ENCODE measurements around the gene USP35.
A peak's percentile ranks its signal among the peaks of the same experiment; 100 is the strongest.
"Not testable (repeated sequence)": the region's sequence is repeated elsewhere in the genome, so short reads cannot be mapped to it uniquely, and the experiment has no call there.

USP35 gene

DNA sequence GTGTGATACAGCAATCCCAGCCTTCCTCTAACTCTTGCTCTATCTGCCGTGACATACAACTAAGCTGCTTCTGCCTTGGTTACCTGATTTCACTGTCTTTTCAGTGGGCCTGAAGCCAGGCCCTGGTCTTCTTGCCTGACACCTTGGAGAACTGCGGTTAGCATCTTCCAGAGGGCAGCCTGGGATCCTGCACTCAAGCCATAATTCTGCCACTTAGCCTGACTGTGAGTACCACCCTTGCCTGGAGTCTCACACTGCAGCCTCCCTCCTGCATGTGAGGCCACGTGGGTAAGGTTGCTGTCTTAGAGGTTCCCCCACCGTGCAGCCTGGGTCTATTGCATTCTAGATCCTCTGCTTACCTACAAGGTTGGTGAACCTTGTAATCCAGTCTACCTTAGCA lies 35.8 kb downstream of the USP35 start:
- Mint-ChIP-seq H3K9me3 (no peaks in the 10 kb centered on the region), H3K27ac (no peak overlapping the region), H3K27me3 (ENCODE audit: low read depth) (no peaks in the 10 kb centered on the region), H3K36me3 (ENCODE audit: low read depth) (peaks cover 56% of the 10 kb centered on the region), H3K4me1 (ENCODE audit: low read depth) (peaks cover 52% of the 10 kb centered on the region), H3K4me3 (no peak overlapping the region)

DNA sequence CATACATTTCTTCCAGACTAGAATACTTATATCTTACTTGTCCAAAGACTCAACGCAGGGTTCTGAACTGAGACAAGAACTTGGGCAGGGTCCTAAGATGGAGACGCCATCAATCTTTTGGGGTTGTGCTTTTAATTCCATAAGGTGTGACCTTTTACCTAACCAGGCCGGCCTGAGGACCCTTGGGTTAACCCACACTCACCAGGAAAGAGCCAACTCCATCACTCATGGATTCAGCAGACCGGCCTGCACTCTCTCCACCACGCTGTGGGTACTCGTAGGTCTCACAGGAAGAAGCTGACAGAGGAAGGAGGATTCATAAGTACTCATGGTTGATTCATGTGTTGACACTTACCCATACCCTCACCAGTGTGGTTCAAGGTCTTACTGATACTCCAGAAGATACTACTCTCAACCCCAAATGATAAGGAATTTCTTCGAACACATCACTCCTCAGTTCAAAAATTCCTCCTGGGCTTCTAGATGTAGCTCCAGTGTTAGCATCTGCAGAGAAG lies 36.2 kb downstream of the USP35 start:
- peak overlapping the region; percentile 58 for H3K27ac Mint-ChIP-seq
- H3K9me3 Mint-ChIP-seq, result no peaks in the 10 kb centered on the region
- H3K36me3 Mint-ChIP-seq (ENCODE audit: low read depth), result peaks cover 60% of the 10 kb centered on the region
- H3K4me3 Mint-ChIP-seq, result no peak overlapping the region
- H3K4me1 Mint-ChIP-seq (ENCODE audit: low read depth), result peaks cover 55% of the 10 kb centered on the region
- no peaks in the 10 kb centered on the region for H3K27me3 Mint-ChIP-seq (ENCODE audit: low read depth)

DNA sequence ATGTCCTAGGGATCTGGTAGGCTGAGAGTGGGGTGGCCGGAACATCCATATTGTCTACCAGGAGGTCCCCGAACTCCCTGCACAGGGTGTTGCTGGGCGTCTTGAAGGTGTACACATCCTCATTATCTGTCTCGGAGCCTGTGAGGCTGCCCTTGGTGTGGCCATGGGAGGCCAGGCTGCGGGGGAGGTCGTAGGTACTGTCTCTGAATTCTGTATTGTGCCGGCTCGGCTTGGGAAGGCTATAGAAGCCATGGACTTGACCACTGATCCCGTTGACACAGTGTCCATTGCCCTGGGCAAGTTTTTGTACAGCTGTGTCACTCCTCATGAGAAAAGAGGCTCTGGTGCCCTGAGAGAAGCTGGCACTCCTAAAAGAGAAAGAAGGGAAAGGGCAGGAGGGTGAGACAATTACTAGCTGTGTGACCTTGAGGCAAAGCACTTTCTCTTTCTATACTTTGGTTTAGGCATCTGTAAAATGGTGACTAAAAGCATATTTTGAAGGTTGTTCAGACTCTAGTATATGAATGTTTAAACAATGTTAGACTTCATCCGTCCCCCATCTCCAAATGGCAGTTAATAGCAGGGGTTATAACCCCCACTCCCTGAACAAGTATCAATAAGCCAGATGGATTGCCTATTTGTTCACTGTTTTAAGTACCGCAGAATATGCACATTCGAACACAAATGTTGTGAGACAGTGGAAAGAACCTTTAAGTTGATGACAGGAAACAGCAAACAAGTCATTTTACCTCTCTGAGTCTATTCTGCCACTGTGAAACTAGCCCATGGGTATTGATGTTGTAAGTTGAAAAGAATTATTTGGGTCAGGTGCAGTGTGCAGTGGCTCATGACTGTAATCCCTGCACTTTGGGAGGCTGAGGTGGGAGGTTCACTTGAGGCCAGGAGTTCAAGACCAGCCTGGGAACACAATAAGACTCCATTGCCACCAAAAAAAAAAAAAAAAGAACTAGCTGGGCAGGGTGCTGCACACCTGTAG lies 38.3 kb downstream of the USP35 start:
- Mint-ChIP-seq H3K4me1 (ENCODE audit: low read depth) (peaks cover 59% of the 10 kb centered on the region), H3K36me3 (ENCODE audit: low read depth) (peaks cover 63% of the 10 kb centered on the region), H3K27me3 (ENCODE audit: low read depth) (no peaks in the 10 kb centered on the region), H3K4me3 (peak overlapping the region; percentile 58), H3K27ac (peak overlapping the region; percentile 95), H3K9me3 (no peaks in the 10 kb centered on the region)

DNA sequence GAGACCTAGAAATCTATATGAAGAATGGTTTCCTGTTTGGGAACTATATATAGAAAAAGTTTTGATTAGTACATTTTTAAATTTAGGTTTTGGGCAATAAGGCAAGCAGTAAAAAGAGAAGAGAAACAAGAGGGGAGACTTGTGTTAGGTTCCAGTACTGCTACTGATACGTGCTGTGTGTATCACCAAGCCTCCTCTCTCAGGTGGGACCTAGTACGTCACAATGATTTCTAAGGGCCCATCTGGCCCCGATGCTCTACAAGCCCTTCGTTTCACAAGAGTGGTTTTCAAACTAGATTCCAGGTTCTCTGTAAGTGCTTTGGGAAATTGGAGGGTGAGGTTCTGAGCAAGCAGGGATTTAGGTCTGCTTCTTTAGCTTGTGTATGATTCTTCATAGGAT lies 39.2 kb downstream of the USP35 start:
- Mint-ChIP-seq H3K27ac (peak overlapping the region; percentile 95), H3K4me3 (no peak overlapping the region), H3K4me1 (ENCODE audit: low read depth) (peaks cover 59% of the 10 kb centered on the region), H3K27me3 (ENCODE audit: low read depth) (no peaks in the 10 kb centered on the region), H3K9me3 (no peaks in the 10 kb centered on the region), H3K36me3 (ENCODE audit: low read depth) (peaks cover 68% of the 10 kb centered on the region)

DNA sequence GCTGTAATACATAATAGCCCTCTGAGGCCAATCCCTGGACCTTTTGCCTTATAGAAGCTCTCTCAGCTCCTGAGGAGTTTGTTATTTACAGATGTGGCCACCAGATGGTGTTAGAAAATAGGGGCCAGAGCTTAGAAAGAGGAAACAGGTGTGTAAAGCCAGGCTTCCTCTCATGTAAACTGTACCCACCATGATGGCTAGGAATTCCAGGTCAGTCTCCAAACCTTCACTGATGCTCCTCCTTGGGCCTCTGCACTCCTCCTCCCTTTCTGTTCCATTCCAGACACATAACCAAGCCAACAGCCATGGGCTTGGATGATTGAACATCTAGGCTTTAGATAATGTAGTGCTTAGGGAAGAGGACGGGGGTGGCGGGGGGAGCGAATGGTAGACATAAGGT lies 39.7 kb downstream of the USP35 start:
- no peak overlapping the region for H3K4me3 Mint-ChIP-seq
- no peaks in the 10 kb centered on the region for H3K27me3 Mint-ChIP-seq (ENCODE audit: low read depth)
- peaks cover 56% of the 10 kb centered on the region for H3K4me1 Mint-ChIP-seq (ENCODE audit: low read depth)
- H3K9me3 Mint-ChIP-seq, result no peaks in the 10 kb centered on the region
- peak overlapping the region; percentile 73 for H3K27ac Mint-ChIP-seq
- H3K36me3 Mint-ChIP-seq (ENCODE audit: low read depth), result peaks cover 67% of the 10 kb centered on the region

DNA sequence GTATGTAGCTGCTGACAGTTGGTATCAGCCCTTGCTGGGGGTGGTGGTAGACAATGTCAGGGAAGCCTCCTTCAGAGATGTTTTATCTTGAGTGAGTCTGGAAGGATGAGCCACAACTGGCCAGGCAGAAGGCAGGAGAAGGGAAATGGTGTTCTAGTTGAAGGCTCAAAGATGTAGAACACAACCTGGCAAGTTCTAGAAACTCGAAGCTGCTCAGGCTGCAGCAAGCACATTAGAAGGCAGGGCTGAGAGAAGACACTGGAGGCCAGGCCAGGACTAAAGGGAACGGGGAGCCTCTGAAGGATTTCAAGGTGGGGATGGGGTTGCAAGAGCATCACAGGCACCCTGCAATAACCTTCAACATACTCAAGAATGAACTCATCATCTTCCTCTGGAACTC lies 40.4 kb downstream of the USP35 start:
- peaks cover 56% of the 10 kb centered on the region for H3K4me1 Mint-ChIP-seq (ENCODE audit: low read depth)
- no peak overlapping the region for H3K4me3 Mint-ChIP-seq
- H3K27me3 Mint-ChIP-seq (ENCODE audit: low read depth), result no peaks in the 10 kb centered on the region
- H3K36me3 Mint-ChIP-seq (ENCODE audit: low read depth), result peaks cover 65% of the 10 kb centered on the region
- H3K9me3 Mint-ChIP-seq, result no peaks in the 10 kb centered on the region
- peak overlapping the region; percentile 73 for H3K27ac Mint-ChIP-seq

DNA sequence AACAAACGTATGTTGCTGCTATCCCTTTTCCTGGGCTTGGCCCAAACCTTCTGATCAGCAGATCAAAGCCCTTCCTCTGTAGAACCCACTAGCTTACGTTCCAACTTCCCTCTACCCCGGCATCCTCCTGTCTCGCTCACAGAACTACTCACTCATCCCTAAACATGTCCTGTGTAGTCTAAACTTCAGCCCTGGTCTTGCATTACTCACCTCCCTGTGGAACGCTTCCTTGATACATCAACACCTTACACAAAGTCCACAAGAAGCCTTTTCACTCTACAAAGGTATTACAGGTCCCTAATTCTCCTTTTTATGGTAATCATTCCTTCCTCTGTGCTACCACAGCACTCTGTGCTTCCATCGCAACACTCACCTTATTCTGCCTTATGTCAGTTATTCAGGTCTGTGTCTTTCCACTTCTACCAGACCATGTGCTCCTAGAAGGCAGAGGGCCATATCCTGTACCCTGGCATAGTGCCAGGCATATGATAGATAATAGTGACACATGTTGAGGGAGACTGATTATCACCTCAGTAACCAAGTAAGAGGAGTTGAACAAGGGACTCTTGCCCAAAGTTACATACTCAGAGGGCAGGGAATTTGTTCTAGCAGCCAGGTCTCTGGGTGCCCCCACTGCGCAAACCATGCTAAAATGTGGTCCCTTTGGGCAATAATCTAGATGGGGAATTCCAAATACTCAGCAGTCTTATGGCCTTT lies 41.6 kb downstream of the USP35 start:
- H3K9me3 Mint-ChIP-seq, result no peaks in the 10 kb centered on the region
- no peak overlapping the region for H3K4me3 Mint-ChIP-seq
- H3K36me3 Mint-ChIP-seq (ENCODE audit: low read depth), result peaks cover 57% of the 10 kb centered on the region
- H3K27ac Mint-ChIP-seq, result no peak overlapping the region
- no peaks in the 10 kb centered on the region for H3K27me3 Mint-ChIP-seq (ENCODE audit: low read depth)
- peaks cover 46% of the 10 kb centered on the region for H3K4me1 Mint-ChIP-seq (ENCODE audit: low read depth)

DNA sequence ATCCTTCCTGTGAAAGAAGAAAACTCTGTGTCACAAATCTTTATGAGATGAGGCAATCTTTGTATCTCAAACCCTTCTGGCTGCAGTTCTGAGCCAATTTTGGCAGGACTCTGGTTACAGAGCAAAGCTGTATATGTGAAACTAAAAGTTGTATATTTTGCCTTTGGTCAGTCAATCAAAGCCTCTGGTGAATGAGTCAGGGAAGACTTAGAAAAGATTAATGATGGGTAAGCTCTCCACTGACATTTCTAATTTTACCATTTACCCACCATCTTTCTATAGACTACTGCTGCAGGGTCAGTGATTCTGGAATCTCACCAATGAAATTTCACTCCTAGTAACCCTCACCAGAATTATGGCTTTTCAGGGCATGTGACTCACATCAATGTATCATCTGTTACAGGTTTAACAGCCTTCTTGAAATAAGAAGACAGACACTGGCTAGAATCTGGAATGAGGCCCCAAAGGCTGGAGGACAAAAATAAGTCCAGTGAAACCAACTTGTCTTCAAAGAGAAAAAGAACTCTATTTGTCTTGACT lies 43.3 kb downstream of the USP35 start:
- peaks cover 39% of the 10 kb centered on the region for H3K4me1 Mint-ChIP-seq (ENCODE audit: low read depth)
- H3K4me3 Mint-ChIP-seq, result no peak overlapping the region
- peaks cover 62% of the 10 kb centered on the region for H3K36me3 Mint-ChIP-seq (ENCODE audit: low read depth)
- no peak overlapping the region for H3K27ac Mint-ChIP-seq
- no peaks in the 10 kb centered on the region for H3K27me3 Mint-ChIP-seq (ENCODE audit: low read depth)
- peaks cover 8% of the 10 kb centered on the region for H3K9me3 Mint-ChIP-seq

DNA sequence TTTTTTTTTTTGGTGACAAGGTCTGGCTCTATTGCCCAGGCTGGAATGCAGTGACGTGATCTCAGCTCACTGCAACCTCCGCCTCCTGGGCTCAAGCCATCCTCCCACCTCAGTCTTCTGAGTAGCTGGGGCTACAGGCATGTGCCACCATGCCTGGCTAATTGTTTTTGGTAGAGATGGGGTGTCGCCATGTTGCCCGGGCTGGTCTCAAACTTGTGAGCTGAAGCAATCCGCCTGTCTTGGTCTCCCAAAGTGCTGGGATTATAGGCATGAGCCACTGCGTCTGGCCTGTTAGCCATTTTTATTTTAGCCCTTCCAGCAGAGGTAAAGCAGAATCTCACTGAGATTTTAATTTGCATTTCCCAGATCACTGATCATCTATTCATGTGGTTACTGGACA lies 44.3 kb downstream of the USP35 start:
- H3K36me3 Mint-ChIP-seq (ENCODE audit: low read depth), result peaks cover 67% of the 10 kb centered on the region
- H3K4me1 Mint-ChIP-seq (ENCODE audit: low read depth), result peaks cover 31% of the 10 kb centered on the region
- not testable (repeated sequence) for H3K27me3 Mint-ChIP-seq (ENCODE audit: low read depth); H3K27ac Mint-ChIP-seq; H3K4me3 Mint-ChIP-seq
- H3K9me3 Mint-ChIP-seq, result peaks cover 16% of the 10 kb centered on the region

DNA sequence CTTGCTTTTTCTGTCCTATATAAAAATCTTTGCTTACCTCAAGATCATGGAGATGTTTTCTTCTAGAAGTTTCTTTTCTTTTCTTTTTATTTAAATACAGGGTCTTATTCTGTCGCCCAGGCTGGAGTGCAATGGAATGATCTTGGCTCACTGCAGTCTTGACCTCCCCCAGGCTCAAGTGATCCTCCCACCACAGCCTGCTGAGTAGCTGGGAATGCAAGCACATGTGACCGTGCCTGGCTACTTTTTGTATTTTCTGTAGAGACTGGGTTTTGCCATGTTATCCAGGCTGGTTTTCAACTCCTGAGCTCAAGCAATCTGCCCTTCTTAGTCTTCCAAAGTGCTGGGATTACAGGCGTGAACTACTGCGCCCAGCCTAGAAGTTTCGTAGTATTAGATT lies 45.3 kb downstream of the USP35 start:
- Mint-ChIP-seq H3K27ac (no peak overlapping the region), H3K4me1 (ENCODE audit: low read depth) (peaks cover 24% of the 10 kb centered on the region), H3K27me3 (ENCODE audit: low read depth) (no peaks in the 10 kb centered on the region), H3K36me3 (ENCODE audit: low read depth) (peaks cover 69% of the 10 kb centered on the region), H3K9me3 (peaks cover 16% of the 10 kb centered on the region), H3K4me3 (no peak overlapping the region)

DNA sequence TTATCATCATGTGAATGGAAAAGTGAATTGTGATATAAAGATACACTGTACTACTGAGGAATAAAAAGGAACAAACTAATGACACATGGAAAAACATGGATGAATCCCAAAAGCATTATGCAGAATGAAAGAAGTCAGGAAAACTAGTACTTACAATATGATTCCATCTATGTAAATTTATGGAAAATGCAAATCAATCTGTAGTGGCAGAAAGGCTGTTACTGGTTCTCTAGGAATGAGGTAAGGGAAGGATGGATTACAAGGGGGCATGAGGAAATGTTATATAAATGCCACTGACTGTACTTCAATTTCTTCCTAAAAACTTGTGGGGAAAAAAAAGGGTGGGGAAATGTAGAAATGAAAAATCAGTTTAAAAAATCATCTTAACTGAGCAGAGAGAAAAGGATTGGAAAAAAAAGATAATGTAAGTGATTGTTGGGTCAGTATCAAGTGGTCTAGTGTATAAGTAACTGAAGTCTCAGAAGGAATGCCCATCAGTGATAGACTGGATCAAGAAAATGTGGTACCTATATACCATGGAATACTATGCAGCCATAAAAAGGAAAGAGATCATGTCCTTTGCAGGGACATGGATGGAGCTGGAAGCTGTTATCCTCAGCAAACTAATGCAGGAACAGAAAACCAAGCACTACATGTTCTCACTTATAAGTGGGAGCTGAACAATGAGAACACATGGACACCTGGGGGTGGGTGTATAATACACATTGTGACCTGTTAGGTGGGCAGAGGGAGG lies 48.8 kb downstream of the USP35 start:
- no peak overlapping the region for H3K27ac Mint-ChIP-seq
- H3K9me3 Mint-ChIP-seq, result peaks cover 40% of the 10 kb centered on the region
- no peaks in the 10 kb centered on the region for H3K27me3 Mint-ChIP-seq (ENCODE audit: low read depth)
- no peak overlapping the region for H3K4me3 Mint-ChIP-seq
- H3K36me3 Mint-ChIP-seq (ENCODE audit: low read depth), result peaks cover 70% of the 10 kb centered on the region
- H3K4me1 Mint-ChIP-seq (ENCODE audit: low read depth), result peaks cover 11% of the 10 kb centered on the region

DNA sequence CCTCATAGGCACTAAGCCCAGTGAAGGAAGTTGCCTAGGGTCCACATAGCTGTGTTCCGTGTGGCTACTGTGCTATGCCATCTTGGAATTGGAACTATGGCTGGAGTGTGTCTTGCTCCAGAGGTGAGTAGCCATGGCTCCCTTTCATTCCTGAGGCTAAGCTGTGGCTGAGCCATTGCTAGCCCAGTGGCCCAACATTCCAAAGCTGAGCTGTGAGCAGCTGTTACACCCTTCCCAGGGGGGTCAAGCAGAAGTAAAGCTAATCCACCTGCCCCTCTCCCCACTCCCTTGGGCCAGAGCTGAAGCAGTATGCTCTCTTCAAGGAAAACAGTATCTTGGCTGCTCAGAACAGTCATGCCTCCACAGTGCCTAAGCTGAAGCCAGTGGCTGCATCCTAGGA lies 51.1 kb downstream of the USP35 start:
- H3K27me3 Mint-ChIP-seq (ENCODE audit: low read depth), result no peaks in the 10 kb centered on the region
- H3K36me3 Mint-ChIP-seq (ENCODE audit: low read depth), result peaks cover 70% of the 10 kb centered on the region
- no peak overlapping the region for H3K4me3 Mint-ChIP-seq
- no peak overlapping the region for H3K27ac Mint-ChIP-seq
- peaks cover 18% of the 10 kb centered on the region for H3K4me1 Mint-ChIP-seq (ENCODE audit: low read depth)
- peaks cover 49% of the 10 kb centered on the region for H3K9me3 Mint-ChIP-seq

DNA sequence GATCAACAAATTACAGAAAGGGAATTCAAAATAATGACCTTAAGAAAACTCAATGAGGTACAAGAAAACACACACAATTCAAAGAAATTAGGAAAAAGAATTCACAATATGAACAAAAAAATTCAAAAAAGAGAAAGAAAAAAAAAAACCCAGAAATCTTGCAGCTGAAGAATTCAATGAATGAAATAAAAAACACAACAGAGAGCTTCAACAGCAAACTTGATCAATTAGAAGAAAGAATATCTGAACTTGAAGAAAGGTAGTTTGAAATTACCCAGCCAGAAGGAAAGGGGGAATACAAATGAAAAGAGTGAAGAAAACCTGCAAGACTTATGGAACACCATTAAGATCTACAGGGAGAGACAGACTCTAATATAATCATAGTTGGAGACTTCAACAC lies 52.8 kb downstream of the USP35 start:
- Mint-ChIP-seq H3K27me3 (ENCODE audit: low read depth) (no peaks in the 10 kb centered on the region), H3K27ac (no peak overlapping the region), H3K4me3 (no peak overlapping the region), H3K4me1 (ENCODE audit: low read depth) (peaks cover 21% of the 10 kb centered on the region), H3K36me3 (ENCODE audit: low read depth) (peaks cover 67% of the 10 kb centered on the region), H3K9me3 (peaks cover 47% of the 10 kb centered on the region)

DNA sequence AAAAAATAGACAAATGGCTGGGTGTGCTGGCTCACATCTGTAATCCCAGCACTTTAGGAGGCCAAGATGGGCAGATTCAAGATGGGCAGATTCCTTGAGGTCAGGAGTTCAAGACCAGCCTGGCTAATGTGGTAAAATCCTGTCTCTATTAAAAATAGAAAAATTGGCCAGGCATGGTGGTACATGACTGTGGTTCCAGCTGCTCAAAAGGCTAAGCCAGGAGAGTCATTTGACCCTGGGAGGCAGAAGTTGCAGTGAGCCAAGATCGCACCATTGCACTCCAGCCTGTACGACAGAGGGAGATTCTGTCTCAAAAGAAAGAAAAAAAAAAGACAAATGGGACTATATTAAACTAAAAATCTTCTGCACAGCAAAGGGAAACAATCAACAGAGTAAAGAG lies 55.4 kb downstream of the USP35 start:
- peaks cover 33% of the 10 kb centered on the region for H3K9me3 Mint-ChIP-seq

More for the DNA sequence above, 55.4 kb downstream of the USP35 start:
- Mint-ChIP-seq H3K27ac (no peak overlapping the region), H3K27me3 (ENCODE audit: low read depth) (no peaks in the 10 kb centered on the region), H3K4me1 (ENCODE audit: low read depth) (peaks cover 17% of the 10 kb centered on the region), H3K4me3 (no peak overlapping the region), H3K36me3 (ENCODE audit: low read depth) (peaks cover 70% of the 10 kb centered on the region)
